Activated CD4-positive, alpha-beta T cell treated with anti-CD3 and anti-CD28 coated beads for 24 hours (primary cell): ENCODE results near the gene PARP15.
"Not testable (repeated sequence)": the region's sequence is repeated elsewhere in the genome, so short reads cannot be mapped to it uniquely, and the experiment has no call there.

Experiments used
- DNase-seq, 2 donors: peaks; one replicate each; pipeline ENCODE4 v3.0.0-alpha.2; 2020; ENCODE audit warnings: low read depth in 2 of 2

PARP15 gene

DNA sequence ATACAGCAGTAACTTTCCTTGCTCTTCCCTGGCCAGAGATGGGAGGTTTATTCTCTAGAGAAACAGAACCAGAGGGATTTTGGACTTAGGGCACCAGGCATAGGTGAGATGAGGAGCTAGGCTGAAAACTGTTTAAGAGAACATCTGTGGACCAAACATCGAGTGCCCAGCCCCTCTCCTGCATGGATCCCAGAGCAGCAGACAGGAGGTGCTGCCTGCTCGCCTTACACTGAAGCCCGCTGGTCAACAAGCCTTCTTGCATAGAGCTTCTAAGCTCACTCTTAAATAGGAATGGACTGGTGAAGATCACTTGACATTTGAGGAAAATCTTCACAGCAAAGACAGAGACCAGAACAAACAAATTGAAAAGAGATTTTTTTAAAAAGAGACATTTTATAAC lies 41.2 kb downstream of the PARP15 start:
- DNase-seq = no peak

DNA sequence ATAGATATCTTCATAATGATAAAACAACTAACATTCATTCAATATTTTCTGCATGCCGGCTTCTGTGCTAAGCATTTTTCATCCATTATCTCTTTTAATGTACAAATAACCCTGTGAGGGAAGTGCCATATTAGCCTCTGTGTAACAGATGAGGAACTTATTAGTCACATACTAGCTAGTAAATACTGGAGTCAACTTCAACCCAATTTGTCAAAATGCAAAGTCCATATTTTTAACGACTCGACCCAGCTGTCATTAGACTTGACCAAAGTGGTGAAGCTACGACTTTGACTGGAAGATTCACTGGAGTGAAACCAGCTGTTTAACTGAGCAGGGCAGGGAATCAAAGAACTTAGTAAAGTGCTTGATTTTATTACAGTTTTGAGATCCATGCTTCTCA lies 41.6 kb downstream of the PARP15 start:
- no peak for DNase-seq

DNA sequence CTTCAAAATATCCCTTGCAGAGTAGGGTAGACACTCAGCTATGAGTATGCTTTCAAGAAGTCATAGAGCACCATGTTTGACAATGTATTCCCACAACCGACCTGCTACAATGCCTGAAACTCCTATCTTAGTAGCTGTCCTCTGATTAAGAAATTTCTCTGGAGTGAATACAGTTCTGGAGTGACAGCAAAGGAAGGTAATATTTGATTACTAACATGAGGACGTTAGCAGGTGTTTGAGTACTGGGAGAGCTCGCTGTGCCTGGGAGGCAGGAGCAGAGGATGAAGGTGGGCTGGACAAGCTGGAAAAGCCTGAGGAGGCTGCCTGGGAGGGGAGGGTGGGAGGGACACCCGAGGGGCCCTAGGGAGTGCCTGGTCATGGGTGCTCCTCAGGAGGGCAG lies 42.9 kb downstream of the PARP15 start:
- DNase-seq = no peak

DNA sequence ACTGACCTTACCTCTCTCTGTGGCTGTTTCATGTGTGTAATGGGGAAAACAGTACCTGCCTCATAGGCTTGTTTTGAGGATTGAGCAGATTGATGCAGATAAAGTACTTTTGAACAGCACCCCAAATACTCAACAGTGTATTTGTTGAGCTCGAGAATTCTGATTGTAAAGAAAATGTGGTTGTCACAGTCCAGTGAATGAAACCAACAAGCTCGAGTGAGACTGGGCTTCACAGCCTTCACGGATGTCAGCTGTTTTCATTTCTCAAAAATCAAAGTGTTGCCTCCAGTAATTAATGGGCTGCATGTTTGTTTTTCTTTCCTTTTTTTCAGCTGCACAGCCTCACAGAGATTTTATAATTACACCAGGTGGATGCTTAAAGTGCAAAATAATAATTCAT lies 43.7 kb downstream of the PARP15 start:
- DNase-seq = no peak

DNA sequence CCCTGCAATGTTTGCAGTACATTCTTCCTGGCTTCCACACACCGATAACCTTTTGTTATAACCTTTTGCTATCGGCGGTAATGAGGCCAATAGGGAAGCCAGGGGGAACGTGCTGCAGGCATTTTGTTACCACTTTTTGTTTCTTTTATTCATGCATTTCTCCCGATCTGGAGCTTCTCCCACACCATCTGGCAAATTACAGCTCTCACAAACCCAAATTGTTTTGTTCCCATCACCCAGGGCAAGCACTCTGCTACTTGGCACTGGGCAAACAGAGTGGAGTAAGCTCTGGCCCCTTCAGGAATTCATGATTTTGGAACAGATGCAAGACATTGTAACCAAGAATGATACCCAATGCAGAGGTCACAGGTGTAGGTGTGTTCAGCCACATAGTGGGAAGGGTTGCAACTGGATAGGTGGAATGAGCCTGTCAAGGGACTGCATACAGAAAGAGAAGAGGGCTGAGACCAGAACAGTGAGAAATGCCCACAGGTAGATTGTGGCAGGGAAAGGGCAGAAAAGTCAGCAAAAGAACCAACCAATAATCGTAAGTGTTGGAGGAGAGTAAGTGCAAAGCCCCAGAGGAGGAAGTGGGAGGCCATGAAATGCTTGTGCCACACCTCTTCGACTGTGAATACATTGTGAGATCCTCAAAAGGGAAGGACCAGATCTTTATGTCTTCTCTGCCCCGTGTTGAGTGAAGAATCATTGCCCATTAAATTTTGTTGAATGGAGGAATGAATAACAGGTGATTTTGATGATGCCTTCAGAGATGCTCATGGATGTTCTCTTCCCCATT lies 45.8 kb downstream of the PARP15 start:
- DNase-seq = no peak

DNA sequence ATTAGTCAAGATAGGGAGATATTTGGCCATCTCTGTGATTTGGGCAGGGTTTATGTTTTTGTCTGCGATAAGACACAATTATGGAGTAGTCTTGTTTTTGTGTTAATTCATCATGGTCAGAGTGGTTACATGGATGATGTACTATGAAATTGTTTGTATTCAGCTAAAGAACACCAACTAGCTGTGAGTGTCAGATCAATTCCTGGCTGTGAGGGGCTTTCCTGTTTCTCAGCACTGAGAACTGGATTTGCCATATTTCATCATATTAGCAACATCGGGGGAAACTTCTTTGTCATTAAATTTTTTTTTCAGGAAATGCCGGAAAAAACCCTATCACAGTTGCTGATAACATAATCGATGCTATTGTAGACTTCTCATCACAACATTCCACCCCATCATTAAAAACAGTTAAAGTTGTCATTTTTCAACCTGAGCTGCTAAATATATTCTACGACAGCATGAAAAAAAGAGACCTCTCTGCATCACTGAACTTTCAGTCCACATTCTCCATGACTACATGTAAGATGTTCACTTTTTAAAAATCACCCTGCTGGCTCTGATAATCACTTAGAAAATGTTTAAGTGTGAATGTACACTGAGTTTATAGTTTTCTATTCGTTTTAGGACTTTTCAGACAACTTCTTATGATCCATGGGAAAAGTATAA lies 49.2 kb downstream of the PARP15 start:
- no peak for DNase-seq

DNA sequence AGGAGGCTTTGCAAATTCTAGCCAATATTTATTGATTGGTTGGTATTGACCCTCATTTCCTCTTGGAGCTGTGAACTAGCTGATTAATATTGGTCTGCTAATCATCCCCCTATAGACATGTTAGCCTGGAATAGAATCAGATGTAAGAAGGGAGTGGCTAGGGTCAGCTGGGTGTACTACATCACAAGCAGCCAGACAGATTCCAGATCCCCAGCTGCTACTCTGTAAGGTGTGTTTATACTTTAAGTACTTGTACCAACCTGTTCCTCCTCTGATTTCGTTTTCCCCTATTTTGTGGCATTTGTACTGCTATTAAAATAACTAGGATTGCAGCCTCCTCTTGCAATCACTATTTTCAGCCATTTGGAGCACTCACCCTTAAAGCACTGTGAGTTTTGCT lies 49.9 kb downstream of the PARP15 start:
- no peak for DNase-seq

DNA sequence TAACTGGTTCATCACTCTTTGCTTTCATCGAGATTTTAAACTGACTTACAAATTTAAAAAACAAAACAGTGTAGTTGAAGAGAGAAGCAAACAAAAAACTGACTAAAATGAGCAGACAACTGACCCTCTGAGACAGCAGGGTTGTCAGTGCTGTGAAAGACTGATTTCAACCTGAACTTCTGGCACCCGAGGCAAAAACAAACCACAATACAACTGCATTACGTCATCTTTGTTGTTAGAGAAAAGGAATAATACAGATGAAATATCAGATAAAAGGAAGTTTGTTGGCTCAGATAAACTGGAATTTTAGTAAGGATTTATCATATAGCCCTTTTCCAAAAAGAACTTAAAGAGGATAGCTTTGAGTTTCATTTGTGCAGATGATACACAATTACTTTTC lies 51.1 kb downstream of the PARP15 start:
- no peak for DNase-seq

DNA sequence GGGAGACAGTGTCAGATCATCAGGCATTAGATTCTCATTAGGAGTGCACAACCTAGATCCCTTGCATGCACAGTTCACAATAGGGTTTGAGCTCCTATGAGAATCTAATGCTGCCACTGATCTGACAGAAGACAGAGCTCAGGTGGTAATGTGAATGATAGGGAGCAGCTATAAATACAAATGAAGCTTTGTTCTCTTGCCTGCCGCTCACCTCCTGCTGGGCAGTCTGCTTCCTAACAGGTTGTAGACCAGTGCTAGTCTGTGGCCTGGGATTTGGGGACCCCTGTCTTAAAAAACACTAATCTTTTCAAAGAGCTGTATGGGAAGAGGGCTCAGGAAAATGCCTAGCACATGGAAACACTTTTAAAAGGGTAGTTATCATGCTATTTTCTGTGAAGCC lies 52.3 kb downstream of the PARP15 start:
- DNase-seq = no peak

DNA sequence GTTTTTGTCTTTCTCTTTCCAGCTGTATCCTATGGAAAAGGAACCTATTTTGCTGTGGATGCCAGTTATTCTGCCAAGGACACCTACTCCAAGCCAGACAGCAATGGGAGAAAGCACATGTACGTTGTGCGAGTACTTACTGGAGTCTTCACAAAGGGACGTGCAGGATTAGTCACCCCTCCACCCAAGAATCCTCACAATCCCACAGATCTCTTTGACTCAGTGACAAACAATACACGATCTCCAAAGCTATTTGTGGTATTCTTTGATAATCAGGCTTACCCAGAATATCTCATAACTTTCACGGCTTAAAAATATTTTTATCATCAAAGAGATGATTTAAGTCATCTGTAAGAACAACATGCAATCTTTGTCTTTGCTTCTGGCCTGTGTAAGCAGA lies 58.3 kb downstream of the PARP15 start:
- DNase-seq = no peak

DNA sequence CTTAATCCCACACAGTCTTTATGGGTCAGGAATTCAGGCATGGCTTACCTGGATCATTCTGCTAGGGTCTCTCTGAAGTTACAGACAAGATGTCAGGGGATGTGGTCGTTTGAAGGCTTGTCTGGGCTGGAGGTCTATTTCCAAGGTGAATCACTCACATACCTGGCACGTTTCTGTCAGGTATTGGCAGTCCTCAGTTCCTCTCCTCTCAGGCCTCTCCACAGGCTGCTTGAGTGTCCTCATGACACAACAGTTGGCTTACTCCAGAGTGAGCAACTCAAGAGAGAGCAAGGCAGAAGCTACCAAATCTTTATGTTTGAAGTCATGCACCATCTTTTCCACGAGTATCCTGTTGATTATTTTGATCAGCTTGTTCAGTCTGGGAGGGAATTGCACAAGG lies 59.2 kb downstream of the PARP15 start:
- no peak for DNase-seq

DNA sequence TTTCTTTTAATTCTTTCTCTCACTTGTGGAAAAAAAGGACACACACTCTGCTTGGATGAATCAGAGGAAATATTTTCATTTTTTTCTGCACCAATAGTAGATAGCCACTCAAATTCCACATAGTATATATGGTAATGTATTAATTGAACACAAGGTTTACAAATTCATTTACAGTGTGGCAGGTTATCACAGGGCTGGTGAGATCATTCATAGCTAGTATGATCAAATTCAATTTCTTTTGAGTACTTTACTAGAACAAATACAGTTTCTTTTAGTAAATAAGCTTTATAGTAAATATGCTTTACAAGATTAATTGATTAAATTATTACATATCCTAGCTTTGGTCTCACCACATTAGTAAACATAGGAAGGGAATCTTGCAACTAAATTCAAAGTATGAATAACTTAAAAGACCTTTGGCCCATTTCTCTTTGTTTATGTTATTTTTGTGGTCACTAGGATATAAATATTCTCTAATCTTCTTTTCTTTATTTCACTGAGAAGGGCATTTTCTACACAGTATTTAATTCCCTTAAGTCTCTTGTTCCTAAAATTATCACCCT lies 63.1 kb downstream of the PARP15 start:
- DNase-seq = no peak

DNA sequence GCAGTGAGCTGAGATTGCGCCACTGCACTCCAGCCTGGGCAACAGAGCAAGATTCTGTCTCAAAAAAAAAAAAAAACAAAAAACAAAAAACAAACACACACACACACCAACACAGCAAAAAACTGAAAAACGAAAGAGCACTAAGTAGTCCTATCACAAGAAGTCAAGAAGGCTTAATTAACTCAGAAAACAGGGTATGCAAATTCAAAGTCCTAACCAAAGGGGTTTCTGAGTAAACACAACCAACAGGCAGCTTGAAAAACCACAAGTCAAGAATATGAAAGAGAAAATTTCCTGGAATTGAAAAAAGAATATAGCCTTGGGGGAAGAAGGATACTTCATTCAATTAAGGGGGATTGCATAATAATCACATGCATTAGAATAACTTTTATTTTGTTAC lies 65.5 kb downstream of the PARP15 start:
- no peak for DNase-seq

DNA sequence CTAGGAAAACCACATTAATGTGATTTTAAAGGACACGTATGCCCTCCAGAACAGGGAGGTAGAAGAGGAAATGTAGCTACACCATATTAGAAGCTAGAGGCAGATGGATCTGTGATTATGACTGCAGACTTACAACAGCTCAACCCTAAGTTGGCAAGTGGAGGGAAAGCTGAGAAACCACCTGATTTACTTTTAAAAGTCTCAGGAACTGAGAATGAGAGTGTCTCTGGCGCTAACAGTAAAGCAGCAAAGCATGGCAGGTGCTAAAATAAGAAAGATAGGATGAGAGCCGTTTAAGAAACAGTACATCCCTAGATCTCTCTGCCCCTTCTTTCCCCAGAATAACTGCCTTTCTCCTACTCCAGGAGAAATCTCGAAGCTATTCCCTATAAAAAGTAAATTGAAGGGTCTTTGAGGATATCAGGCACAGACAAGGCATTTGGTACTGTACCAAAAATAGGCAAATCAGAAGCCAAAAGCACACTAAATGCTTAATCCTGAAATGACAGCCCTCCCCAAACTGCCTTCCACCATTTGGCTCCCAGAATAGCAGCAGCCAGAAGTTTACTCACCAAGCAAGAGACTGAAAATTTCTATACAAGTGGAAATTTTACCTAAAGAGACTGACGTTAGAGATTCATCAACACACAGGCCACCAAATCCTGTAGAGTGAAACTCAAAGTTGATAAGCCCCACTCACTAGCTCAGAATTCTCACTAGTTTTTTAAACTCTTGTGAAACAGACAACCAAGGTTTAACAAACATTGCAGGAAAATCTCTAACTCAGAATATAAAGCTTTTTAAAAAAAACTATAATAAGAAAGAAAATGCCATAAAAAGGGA lies 68.9 kb downstream of the PARP15 start:
- DNase-seq = no peak

DNA sequence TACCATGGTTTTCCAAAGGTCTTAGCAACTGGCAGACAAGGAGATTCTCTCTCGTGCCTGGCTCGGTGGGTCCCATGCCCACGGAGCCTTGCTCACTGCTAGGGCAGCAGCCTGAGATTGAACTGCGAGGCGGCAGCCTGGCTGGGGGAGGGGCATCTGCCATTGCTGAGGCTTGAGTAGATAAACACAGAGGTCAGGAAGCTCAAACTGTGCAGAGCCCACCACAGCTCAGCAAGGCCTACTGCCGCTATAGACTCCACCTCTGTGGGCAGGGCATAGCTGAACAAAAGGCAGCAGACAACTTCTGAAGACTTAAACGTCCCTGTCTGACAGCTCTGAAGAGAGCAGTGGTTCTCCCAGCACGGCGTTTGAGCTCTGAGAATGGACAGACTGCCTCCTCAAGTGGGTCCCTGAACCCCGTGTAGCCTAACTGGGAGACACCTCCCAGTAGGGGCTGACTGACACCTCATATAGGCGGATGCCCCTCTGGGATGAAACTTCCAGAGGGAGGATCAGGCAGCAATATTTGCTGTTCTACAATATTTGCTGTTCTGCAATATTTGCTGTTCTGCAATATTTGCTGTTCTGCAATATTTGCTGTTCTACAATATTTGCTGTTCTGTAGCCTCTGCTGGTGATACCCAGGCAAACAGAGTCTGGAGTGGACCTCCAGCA lies 73.9 kb downstream of the PARP15 start:
- not testable (repeated sequence) for DNase-seq

DNA sequence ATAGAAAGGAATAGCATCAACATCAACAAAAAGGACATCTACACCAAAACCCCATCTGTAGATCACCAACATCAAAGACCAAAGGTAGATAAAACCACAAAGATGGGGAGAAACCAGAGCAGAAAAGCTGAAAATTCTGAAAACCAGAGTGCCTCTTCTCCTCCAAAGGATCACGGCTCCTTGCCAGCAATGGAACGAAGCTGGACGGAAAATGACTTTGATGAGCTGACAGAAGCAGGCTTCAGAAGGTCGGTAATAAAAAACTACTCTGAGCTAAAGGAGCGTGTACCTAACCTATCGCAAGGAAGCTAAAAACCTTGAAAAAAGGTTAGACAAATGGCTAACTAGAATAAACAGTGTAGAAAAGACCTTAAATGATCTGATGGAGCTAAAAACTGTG lies 74.5 kb downstream of the PARP15 start:
- DNase-seq = not testable (repeated sequence)

DNA sequence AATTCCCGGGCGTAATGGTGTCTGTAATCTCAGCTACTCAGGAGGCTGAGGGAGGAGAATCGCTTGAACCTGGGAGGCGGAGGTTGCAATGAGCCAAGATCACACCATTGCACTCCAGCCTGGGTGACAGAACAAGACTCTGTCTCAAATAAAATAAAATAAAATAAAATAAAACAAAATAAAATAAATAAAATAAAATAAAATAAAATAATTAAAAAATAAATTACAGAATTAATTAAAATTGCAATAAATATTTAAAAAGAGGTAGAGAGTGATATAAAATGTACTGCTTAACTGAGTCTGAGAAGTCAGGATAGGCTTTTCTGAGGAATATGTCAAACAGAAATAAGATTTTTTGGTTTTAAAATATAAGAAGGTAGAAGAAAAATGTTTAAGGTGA lies 80.9 kb downstream of the PARP15 start:
- not testable (repeated sequence) for DNase-seq

DNA sequence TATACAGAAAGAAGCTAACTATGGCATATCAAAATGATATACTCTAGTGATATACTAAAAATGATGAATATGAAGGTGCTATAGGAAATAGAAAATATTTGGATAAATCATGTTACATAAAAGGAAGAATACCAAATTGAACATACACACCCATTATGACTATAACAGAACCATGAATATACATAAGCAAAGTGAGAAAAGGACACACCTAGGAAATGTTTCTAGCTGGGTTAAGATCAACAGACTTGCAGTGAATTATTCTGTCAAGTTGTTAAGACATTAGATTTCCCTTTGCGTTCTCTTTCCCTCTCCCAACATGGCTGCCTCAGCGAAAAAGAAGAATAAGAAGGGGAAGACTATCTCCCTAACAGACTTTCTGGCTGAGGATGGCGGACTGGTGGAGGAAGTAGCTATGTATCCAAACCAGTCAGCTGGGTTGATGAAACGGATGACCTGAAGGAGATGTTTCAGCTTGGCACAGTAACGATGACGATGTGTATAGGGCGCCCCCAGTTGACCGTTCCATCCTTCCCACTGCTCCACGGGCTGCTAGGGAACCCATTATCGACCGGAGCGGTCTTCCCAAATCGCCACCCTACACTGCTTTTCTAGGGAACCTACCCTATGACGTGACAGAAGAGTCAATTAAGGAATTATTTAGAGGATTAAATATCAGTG lies 83.0 kb downstream of the PARP15 start:
- DNase-seq = no peak

DNA sequence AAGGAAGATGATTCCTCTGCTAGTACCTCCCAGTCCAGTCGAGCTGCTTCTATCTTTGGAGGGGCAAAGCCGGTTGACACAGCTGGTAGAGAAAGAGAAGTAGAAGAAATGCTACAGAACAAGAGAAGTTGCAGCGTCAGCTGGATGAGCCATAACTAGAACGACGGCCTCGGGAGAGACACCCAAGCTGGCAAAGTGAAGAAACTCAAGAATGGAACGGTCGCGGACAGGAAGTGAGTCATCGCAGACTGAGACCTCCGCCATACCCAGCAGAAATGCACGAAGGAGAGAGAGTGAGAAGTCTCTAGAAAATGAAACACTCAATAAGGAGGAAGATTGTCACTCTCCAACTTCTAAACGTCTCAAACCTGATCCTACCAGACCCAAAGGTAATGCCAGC lies 84.2 kb downstream of the PARP15 start:
- DNase-seq = no peak

DNA sequence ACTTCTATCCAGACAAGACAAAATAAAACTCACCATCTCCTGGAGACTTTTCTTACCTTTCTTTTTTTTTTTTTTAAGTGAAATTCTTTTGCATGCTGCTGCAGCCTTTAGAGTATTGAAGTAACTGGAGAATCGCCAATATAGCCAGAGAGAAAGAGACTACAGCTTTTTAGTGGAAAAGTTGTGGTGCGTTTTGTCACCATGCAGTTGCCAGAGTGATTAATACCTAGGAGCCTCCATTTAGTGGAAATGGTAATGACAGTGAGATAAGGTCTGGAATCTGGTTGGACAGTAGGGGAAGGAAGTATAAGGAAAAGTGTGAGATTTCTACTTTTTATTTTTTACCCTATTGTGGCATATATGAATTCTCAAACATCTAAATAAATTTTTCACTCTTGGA lies 85.1 kb downstream of the PARP15 start:
- no peak for DNase-seq

DNA sequence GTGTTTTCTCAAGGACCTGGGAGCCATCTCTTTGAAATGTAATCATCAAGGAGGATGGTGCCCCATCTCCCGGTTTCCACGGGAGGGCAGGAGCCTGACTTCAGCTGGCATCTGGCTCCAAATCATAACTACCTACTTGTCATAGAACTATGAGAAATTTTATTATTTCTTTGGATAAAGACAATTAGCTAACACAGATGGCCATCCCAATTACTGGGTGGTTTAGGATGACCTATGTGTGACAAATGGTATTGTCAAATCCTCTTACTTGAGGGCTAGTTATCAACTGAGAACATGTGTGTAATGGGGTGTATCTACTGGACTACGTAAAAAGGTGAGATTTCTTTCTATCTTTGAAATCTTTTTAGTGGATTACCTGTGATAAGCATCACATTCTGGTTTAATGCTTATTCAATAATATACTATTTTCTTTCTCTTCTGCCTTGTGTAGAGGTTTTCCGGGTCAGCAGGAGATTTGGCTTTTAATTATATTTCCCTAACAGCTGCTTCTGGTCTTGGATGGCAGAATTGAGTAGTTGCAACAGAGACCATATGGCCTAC lies 87.9 kb downstream of the PARP15 start:
- DNase-seq = no peak
